Stomach (tissue), 4 donors: Measurements from ENCODE around the gene NRF1.

Source experiments
- EP300 ChIP-seq: sonication (generic); formaldehyde crosslinking; IDR thresholded peaks from one replicate; pipeline ENCODE4 v1.6.1; 2017; ENCODE audit warnings: antibody characterized with exemption
- POLR2A ChIP-seq, 4 donors: fragments of 450-650 bp; IDR thresholded peaks; one replicate each; pipeline ENCODE4 v1.6.1; 2016; ENCODE audit warnings: antibody characterized with exemption in 4 of 4, control low read depth in 2 of 4, mild to moderate bottlenecking in 1 of 4, moderate library complexity in 1 of 4
- POLR2AphosphoS5 ChIP-seq, 3 donors: sonication (generic); formaldehyde crosslinking; IDR thresholded peaks; one replicate each; pipeline ENCODE4 v1.6.1; 2016; ENCODE audit warnings: antibody characterized with exemption in 3 of 3
- TF ChIP-seq, protein P1 (sequence below), 7 experiments: fragments of 450-650 bp in 4 of 7; fragments of 200-600 bp in 3 of 7; sonication (generic) in 3 of 7; IDR thresholded peaks; one replicate each; pipeline ENCODE4 v1.5.1; 2016 to 2019; ENCODE audit warnings: antibody characterized with exemption in 7 of 7, control low read depth in 2 of 7, mild to moderate bottlenecking in 1 of 7

GRCh38 chr7:129616530-129616929 lies 5.0 kb downstream of the NRF1 start:
- TF ChIP-seq, protein P1, sequence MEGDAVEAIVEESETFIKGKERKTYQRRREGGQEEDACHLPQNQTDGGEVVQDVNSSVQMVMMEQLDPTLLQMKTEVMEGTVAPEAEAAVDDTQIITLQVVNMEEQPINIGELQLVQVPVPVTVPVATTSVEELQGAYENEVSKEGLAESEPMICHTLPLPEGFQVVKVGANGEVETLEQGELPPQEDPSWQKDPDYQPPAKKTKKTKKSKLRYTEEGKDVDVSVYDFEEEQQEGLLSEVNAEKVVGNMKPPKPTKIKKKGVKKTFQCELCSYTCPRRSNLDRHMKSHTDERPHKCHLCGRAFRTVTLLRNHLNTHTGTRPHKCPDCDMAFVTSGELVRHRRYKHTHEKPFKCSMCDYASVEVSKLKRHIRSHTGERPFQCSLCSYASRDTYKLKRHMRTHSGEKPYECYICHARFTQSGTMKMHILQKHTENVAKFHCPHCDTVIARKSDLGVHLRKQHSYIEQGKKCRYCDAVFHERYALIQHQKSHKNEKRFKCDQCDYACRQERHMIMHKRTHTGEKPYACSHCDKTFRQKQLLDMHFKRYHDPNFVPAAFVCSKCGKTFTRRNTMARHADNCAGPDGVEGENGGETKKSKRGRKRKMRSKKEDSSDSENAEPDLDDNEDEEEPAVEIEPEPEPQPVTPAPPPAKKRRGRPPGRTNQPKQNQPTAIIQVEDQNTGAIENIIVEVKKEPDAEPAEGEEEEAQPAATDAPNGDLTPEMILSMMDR (IDR thresholded peaks at IDR 0.05), result no peak
- TF ChIP-seq POLR2A (IDR thresholded peaks at IDR 0.05) (no peak), POLR2AphosphoS5 (IDR thresholded peaks at IDR 0.05) (no peak), EP300 (no peak)
